DND-41 (cell line): ENCODE results near the gene EIF2B4.

Experiments
- EZH2 ChIP-seq: IDR thresholded peaks from 3 replicates; pipeline ENCODE4 v1.6.1; 2012; ENCODE audit warnings: borderline replicate concordance, low read depth, mild to moderate bottlenecking, moderate library complexity, low read length, inconsistent platforms; ENCODE audit not compliant: severe bottlenecking
- TF ChIP-seq, protein P1 (sequence below): IDR thresholded peaks from 2 replicates; pipeline ENCODE4 v1.5.1; 2012; ENCODE audit warnings: borderline replicate concordance, low read length, moderate library complexity, mild to moderate bottlenecking; ENCODE audit not compliant: poor library complexity, severe bottlenecking; ENCODE audit errors: extremely low read depth

DNA sequence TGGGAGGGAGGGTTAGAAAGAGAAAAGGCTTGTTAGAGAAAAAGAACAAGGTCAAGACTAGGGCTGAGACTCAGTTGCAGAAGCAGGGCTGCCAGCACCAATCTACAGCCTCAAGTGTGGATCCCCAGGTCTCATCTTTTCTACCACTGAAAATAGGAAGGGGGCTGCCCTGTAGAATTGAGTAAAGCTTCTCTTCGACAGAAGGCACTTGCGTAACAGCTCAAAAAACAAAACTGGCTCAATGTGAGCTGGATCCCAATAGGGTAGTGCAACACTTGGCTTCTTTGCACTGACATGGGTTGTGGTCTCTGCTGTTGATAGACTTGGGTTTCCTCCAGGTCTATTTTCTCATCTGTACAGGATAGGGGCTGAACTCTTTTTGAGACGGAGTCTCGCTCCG, 45.4 kb downstream of the EIF2B4 start:
- TF ChIP-seq, protein P1, sequence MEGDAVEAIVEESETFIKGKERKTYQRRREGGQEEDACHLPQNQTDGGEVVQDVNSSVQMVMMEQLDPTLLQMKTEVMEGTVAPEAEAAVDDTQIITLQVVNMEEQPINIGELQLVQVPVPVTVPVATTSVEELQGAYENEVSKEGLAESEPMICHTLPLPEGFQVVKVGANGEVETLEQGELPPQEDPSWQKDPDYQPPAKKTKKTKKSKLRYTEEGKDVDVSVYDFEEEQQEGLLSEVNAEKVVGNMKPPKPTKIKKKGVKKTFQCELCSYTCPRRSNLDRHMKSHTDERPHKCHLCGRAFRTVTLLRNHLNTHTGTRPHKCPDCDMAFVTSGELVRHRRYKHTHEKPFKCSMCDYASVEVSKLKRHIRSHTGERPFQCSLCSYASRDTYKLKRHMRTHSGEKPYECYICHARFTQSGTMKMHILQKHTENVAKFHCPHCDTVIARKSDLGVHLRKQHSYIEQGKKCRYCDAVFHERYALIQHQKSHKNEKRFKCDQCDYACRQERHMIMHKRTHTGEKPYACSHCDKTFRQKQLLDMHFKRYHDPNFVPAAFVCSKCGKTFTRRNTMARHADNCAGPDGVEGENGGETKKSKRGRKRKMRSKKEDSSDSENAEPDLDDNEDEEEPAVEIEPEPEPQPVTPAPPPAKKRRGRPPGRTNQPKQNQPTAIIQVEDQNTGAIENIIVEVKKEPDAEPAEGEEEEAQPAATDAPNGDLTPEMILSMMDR, result no peak
- no peak for TF ChIP-seq EZH2
